ENCODE results near the gene MAGI2.

MAGI2 gene

GRCh38 chr7:78441737-78442136 is 1011.7 kb downstream of the MAGI2 start:
- no peak for DNase-seq

DNA sequence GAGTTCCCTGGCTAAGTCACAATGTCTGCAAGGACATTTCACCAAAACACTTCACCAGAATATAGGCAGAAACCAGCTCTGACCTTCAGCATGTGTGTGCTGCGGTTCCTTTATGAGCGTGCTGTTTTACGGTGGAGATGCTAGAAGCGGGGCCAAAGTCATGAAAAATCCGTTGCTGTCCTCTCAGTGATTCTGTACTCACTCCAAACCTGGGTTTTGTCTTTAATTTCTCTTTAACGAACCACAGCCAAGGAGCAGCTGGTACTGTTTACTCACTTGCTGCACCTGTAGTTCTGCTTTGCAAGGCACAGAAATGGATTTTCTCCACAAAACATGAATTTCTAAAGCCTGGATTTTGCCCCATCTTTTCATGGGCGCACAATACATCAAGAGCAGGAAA is 1015.0 kb downstream of the MAGI2 start:
- no peak for DNase-seq

DNA sequence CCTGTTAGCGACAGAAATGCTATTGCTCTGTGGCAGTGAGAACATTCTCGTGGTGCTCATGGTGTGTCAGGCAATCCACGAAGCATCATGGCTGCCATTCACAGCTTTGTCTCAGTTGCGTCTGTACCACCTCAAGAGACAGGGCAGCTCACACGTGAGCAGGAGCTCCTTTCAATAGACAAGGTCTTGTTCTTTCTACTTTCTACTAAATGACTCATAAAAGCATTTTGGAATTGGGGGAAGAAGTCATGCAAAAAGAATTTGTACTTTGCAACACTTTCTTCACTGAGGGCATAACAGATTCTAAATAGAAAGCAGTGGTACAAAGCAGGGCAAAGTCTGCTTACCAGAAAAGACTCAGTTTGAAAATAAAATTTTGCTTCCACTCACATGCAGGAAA is 1016.3 kb downstream of the MAGI2 start:
- no peak for DNase-seq

GRCh38 chr7:78435355-78435754 is 1018.1 kb downstream of the MAGI2 start:
- no peak for DNase-seq

GRCh38 chr7:78434281-78434680 is 1019.2 kb downstream of the MAGI2 start:
- DNase-seq: no peak

GRCh38 chr7:78433421-78433820 is 1020.0 kb downstream of the MAGI2 start:
- no peak for DNase-seq

DNA sequence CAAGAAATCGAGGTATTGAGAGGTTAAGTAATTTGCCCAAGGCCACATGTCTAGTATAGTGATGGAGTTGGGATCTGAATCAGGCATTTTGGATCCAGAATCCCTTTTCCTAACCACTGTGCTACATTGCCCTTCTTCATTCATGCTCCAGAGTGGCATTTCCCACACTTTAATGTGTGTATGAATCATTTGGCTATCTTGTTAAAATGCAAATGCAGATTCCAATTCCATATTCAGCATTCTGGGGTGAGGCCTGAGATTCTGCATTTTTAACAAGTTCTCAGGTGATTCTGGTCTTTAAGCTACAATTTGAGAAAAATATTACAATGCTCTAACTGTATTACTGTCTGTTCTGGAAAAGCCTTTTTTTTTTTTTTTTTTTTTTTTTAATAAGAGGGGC is 1023.6 kb downstream of the MAGI2 start:
- DNase-seq: no peak

- DNase-seq: no peak
Observed at GRCh38 chr7:78427209-78427608, 1026.3 kb downstream of the MAGI2 start.

DNA sequence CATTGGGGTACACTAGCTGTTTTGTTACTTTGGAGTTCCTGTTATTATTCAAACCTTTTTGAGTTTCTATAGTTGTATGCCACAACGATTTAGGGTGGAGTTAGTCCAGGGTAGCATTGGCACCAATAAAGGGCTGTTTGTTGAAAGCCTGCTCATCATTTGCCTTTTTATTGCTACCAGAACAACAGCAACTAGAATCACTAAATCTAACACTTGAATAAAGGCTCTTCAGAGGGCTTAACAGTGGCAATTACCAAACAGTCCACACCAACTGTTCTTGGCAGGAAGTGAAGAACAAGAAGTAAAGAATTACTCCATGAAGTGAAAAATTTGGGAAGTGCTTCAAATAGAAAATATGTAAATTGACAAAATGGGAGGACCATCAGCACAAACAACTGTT is 1033.5 kb downstream of the MAGI2 start:
- DNase-seq: no peak

DNA sequence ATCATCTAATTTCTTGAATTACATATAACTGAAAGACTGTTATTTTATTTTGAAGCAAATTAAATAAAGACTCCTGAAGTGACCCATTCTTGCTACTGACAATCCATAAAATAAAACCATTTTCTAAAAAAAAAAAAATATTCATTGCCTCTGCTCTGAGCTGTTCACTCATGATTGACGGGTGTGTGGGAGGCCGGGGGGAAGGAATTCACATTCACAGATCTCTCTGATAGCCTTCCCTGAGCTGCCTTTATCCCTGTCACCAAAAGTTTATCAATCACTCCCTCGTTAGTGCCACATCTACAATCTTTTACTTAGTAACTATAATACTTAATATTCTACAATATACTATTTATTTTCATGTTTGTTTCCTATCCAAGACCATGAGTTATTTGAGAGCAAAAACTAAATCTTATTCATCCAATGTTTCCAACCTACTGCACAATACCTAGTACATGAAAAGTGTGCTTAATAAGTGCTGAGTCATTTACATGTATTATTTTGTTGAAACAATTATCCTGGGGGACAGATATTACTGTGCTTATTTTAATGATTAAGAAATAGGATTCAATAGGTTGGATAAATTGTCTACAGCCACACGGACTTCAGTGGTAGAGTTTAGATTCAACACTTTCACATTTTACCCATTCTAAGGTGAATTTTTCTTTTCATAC is 1036.2 kb downstream of the MAGI2 start:
- no peak for DNase-seq

GRCh38 chr7:78413568-78413967 is 1039.9 kb downstream of the MAGI2 start:
- DNase-seq: no peak

GRCh38 chr7:78412216-78412858 is 1041.1 kb downstream of the MAGI2 start:
- no peak for DNase-seq

- no peak for DNase-seq
Observed at GRCh38 chr7:78407031-78407430, 1046.4 kb downstream of the MAGI2 start.

GRCh38 chr7:78406531-78406930 is 1046.9 kb downstream of the MAGI2 start:
- no peak for DNase-seq

DNA sequence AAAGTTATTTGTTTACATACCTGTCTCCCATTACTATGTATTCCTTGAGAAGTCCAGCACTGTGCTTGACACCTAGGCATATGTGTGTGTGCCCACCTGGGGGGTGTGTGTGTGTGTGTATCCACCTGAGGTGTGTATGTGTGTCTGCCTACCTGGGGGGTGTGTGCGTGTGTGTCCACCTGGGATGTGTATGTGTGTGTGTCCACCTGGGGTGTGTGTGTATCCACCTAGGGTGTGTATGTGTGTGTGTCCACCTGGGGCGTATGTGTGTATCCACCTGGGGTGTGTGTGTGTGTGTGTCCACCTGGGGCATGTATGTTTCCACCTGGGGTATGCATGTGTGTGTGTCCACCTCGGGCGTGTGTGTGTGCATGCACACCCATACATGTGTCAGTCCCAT is 1051.4 kb downstream of the MAGI2 start:
- DNase-seq: no peak

GRCh38 chr7:78400038-78400437 is 1053.4 kb downstream of the MAGI2 start:
- DNase-seq: no peak

GRCh38 chr7:78399033-78399769 is 1054.3 kb downstream of the MAGI2 start:
- DNase-seq: no peak

DNA sequence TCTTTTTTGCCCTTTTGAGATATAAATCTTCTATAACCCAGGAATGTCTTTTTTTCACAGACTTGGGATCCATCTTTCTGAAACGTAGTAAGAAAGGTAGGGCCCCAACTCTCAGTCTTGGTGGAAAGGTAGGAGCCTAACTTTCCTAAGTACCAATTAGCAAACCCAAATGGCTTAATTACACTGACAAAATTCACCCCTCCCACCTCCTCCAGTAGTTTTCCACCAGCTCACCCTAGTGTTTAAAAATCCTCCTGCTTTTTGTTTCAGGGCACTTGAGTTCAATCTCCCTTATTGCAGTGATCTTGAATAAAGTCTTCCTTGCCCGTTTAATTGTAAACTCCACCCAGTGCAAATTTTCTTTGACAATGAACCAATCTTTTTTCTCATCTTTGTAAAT is 1054.9 kb downstream of the MAGI2 start:
- no peak for DNase-seq

DNA sequence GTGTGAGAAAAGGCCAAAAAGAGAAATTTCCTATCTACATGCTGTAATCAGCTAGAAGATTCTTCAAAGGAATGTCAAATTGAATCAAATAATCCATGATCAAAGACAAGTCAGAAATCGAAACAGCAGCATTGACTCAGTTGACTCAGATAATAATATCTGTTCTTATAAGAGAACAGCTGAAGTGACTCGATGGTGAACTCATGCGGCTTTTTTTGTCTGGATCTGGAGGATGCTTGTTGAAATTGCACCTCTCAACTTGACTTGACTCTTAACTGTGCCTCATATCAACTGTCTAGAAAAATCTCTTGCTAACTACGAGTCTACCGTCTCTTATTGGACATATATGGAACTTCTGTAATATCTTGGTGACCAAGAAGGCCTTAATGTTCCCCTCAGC is 1055.4 kb downstream of the MAGI2 start:
- no peak for DNase-seq

- no peak for DNase-seq
Observed at GRCh38 chr7:78396210-78396609, 1057.3 kb downstream of the MAGI2 start.

DNA sequence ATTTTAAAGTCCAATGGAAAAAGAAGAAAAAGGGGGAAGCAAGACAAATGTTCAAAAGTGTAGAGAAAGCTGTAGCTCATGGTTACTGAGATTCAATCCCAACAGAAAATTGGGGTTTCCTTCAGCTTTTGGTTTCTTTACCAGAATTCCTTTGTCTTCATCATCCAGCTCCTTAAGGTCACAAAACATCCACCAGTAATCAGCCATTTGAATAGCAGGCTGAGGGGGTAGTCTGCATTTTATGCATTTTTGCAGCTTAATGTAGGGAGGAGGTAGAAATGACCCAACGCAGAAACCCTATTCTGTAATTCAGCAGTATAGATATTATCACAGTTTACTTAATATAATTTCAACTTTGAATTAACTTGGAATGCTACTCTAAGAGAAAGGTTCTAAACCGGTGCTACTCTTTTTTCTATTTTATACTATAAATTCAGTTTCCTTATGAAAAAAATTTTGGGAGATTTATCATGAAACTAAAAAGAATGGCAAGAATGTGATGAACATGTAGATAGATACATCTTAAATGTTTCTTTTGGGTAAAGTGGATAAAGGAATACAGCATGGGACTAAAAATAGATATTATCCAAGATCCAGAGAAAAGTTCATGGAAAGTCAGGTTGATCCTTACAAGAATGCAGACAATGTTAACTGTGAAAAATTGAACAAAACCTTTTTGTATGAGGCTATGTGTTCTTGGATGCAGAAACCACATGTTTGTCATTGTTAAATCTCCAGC is 1058.0 kb downstream of the MAGI2 start:
- no peak for DNase-seq

GRCh38 chr7:78389022-78389421 is 1064.4 kb downstream of the MAGI2 start:
- no peak for DNase-seq

DNA sequence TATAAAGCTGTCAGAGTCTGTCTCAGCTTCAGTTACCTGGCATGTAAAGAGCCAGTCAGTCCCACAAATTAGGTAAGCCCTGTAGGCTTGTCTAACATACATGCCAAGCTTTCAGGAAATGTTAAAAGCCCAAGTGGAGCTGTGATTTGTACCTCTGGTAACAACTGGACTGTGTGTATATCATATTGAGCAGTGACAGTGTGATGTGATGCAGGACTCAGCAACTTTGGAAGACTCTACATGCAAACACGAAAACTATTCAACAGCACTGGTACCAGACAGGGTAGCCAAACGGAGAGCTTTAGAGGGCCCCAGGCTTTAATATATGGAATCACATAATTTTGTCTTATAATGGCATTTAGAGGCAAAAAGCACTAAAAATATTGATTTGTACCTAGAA is 1066.9 kb downstream of the MAGI2 start:
- no peak for DNase-seq
